Type B pancreatic cell (in vitro differentiated cells): Measurements from ENCODE around the gene RINL. TPM values are rescaled to one million over a fixed set of nuclear protein-coding genes. Genes with fewer than 3 reads are reported as not detected.

Experiments
- DNase-seq: peaks from one replicate; pipeline ENCODE4 v3.0.0; 2021; ENCODE audit warnings: mixed read lengths; ENCODE audit not compliant: unreplicated experiment; ENCODE audit errors: extremely low spot score
- H3K27ac Mint-ChIP-seq: 2 replicates; pipeline ENCODE4 v1.8.0; 2021; ENCODE audit warnings: mild to moderate bottlenecking, mixed read lengths
- H3K27me3 Mint-ChIP-seq: 2 replicates; pipeline ENCODE4 v1.8.0; 2021; ENCODE audit warnings: mixed read lengths
- H3K36me3 Mint-ChIP-seq: 2 replicates; pipeline ENCODE4 v1.8.0; 2021; ENCODE audit warnings: mixed read lengths
- H3K4me1 Mint-ChIP-seq: one replicate; pipeline ENCODE4 v1.8.0; 2021; ENCODE audit warnings: mixed read lengths; ENCODE audit not compliant: unreplicated experiment
- H3K4me3 Mint-ChIP-seq: 2 replicates; pipeline ENCODE4 v1.8.0; 2021; ENCODE audit warnings: mild to moderate bottlenecking, mixed read lengths
- H3K9me3 Mint-ChIP-seq: 2 replicates; pipeline ENCODE4 v1.8.0; 2021; ENCODE audit warnings: mixed read lengths
- CTCF ChIP-seq: fragments of 200-600 bp; sonication (generic); conservative IDR thresholded peaks from 2 replicates; pipeline ENCODE4 v1.5.0; 2021; ENCODE audit warnings: antibody characterized with exemption, mild to moderate bottlenecking
- total RNA-seq: library from RNA; stranded (reverse); gene quantifications from 2 replicates; pipeline ENCODE4 v1.2.1, GENCODE V29; 2021; ENCODE audit warnings: low replicate concordance

Gene RINL
- total RNA-seq, 1 donor from 2014 or later = 3.4 TPM

GRCh38 chr19:38915329-38916321, 37.5 kb upstream of the RINL start:
- no peaks in the 10 kb centered on the region for H3K9me3 Mint-ChIP-seq
- no peak overlapping the region for H3K27ac Mint-ChIP-seq
- TF ChIP-seq CTCF = no peak
- peaks cover 3% of the 10 kb centered on the region for H3K36me3 Mint-ChIP-seq
- H3K27me3 Mint-ChIP-seq = no peaks in the 10 kb centered on the region
- H3K4me3 Mint-ChIP-seq = no peak overlapping the region
- no peak for DNase-seq
- H3K4me1 Mint-ChIP-seq = peaks cover 3% of the 10 kb centered on the region

- Mint-ChIP-seq H3K4me3 (no peak overlapping the region), H3K27me3 (no peaks in the 10 kb centered on the region), H3K27ac (no peak overlapping the region), H3K4me1 (no peaks in the 10 kb centered on the region), H3K36me3 (peaks cover 3% of the 10 kb centered on the region), H3K9me3 (no peaks in the 10 kb centered on the region)
- no peak for TF ChIP-seq CTCF
- no peak for DNase-seq
Observed at GRCh38 chr19:38913958-38914357, 35.9 kb upstream of the RINL start.

GRCh38 chr19:38912600-38913514, 34.8 kb upstream of the RINL start:
- no peak overlapping the region for H3K27ac Mint-ChIP-seq
- TF ChIP-seq CTCF = no peak
- no peaks in the 10 kb centered on the region for H3K9me3 Mint-ChIP-seq
- no peaks in the 10 kb centered on the region for H3K4me1 Mint-ChIP-seq
- peaks cover 4% of the 10 kb centered on the region for H3K36me3 Mint-ChIP-seq
- no peaks in the 10 kb centered on the region for H3K27me3 Mint-ChIP-seq
- H3K4me3 Mint-ChIP-seq = no peak overlapping the region
- DNase-seq = no peak

GRCh38 chr19:38911388-38912001, 33.4 kb upstream of the RINL start:
- Mint-ChIP-seq H3K36me3 (peaks cover 9% of the 10 kb centered on the region), H3K4me3 (no peak overlapping the region), H3K27me3 (no peaks in the 10 kb centered on the region), H3K27ac (no peak overlapping the region), H3K4me1 (no peaks in the 10 kb centered on the region), H3K9me3 (no peaks in the 10 kb centered on the region)
- TF ChIP-seq CTCF = no peak
- no peak for DNase-seq

GRCh38 chr19:38910488-38910887, 32.4 kb upstream of the RINL start:
- Mint-ChIP-seq H3K36me3 (peaks cover 9% of the 10 kb centered on the region), H3K27ac (no peak overlapping the region), H3K27me3 (no peaks in the 10 kb centered on the region), H3K4me1 (no peaks in the 10 kb centered on the region), H3K9me3 (no peaks in the 10 kb centered on the region), H3K4me3 (no peak overlapping the region)
- TF ChIP-seq CTCF = no peak
- no peak for DNase-seq
